ENCODE measurements around the gene MMP7.

GRCh38 chr11:102527684-102528083 is 2.9 kb downstream of the MMP7 start:
- TF ChIP-seq CTCF (tag by site-specific recombination; IDR thresholded peaks at IDR 0.05) = no peak
- TF ChIP-seq ZNF654 (tag by site-specific recombination; IDR thresholded peaks at IDR 0.05; ENCODE audit: low read depth) = no peak
- TF ChIP-seq ZNF423 (tag by site-specific recombination; IDR thresholded peaks at IDR 0.05) = no peak
- no peak for TF ChIP-seq YY1 (tag by site-specific recombination; IDR thresholded peaks at IDR 0.05)
- no peak for TF ChIP-seq ZNF777 (tag by site-specific recombination; IDR thresholded peaks at IDR 0.05; ENCODE audit: borderline replicate concordance)
- no peak for TF ChIP-seq ZNF433 (tag by site-specific recombination; IDR thresholded peaks at IDR 0.05; ENCODE audit: low read depth)
- no peak for TF ChIP-seq ZNF23 (tag by site-specific recombination; IDR thresholded peaks at IDR 0.05; ENCODE audit: borderline replicate concordance)
